SJCRH30 (cell line): Measurements from ENCODE around the gene CACFD1. TPM values are rescaled to one million over a fixed set of nuclear protein-coding genes. Genes with fewer than 3 reads are reported as not detected.
A peak's percentile ranks its signal among the peaks of the same experiment; 100 is the strongest.

ENCODE experiments used
- DNase-seq, 2 experiments: peaks; one replicate each; pipeline ENCODE4 v3.0.0-alpha.2; 2015 to 2020
- H3K27ac ChIP-seq: fragments of 250-450 bp; sonication (Bioruptor Pico); 2 replicates; pipeline ENCODE4 v1.5.1; 2020; ENCODE audit warnings: mild to moderate bottlenecking, moderate library complexity
- H3K27me3 ChIP-seq: fragments of 250-450 bp; sonication (Bioruptor Pico); 2 replicates; pipeline ENCODE4 v1.5.1; 2020; ENCODE audit warnings: mild to moderate bottlenecking, moderate library complexity
- H3K36me3 ChIP-seq: fragments of 250-450 bp; sonication (Bioruptor Pico); 2 replicates; pipeline ENCODE4 v1.5.1; 2020; ENCODE audit warnings: mild to moderate bottlenecking, moderate library complexity
- H3K4me1 ChIP-seq: fragments of 250-450 bp; sonication (Bioruptor Pico); 2 replicates; pipeline ENCODE4 v1.5.1; 2020; ENCODE audit warnings: mild to moderate bottlenecking, moderate library complexity
- H3K4me3 ChIP-seq: fragments of 250-450 bp; sonication (Bioruptor Pico); 2 replicates; pipeline ENCODE4 v1.5.1; 2020; ENCODE audit warnings: mild to moderate bottlenecking, moderate library complexity
- H3K9me3 ChIP-seq: fragments of 250-450 bp; sonication (Bioruptor Pico); replicated peaks from 2 replicates; pipeline ENCODE4 v1.5.1; 2020; ENCODE audit warnings: mild to moderate bottlenecking, moderate library complexity
- total RNA-seq: library from RNA; depleted of rRNA; stranded (reverse); fragments of >200 nt; shearing (Covaris generic); gene quantifications from 2 replicates; pipeline ENCODE4 v1.2.3, GENCODE V29; 2014; rRNA removed

The CACFD1 gene
- total RNA-seq = 12.1 and 13.6 TPM in 2 replicates

- no peaks in the 10 kb centered on the region for H3K9me3 ChIP-seq
- peak; percentile 99 for DNase-seq
- peak within 1 kb of the TSS; percentile 88 for H3K27ac ChIP-seq
- no peaks in the 10 kb centered on the region for H3K27me3 ChIP-seq
- H3K4me1 ChIP-seq = peaks cover 10% of the 10 kb centered on the region; the same call in 1 of the 2 replicates
- H3K4me3 ChIP-seq = peak within 1 kb of the TSS; percentile 89
- H3K36me3 ChIP-seq = no peaks in the 10 kb centered on the region
Observed at GRCh38 chr9:133459476-133460404, at the start of gene CACFD1. CACFD1 (plus strand) TSS chr9:133459978; CDS start chr9:133460067, 89 bp downstream.

- no peaks in the 10 kb centered on the region for H3K9me3 ChIP-seq
- H3K27me3 ChIP-seq = no peaks in the 10 kb centered on the region
- H3K27ac ChIP-seq = no peak overlapping the region
- no peak for DNase-seq
- peaks cover 10% of the 10 kb centered on the region for H3K4me1 ChIP-seq
- H3K4me3 ChIP-seq = no peak overlapping the region
- H3K36me3 ChIP-seq = peaks cover 30% of the 10 kb centered on the region
Observed at GRCh38 chr9:133415170-133415569, 44.6 kb upstream of the CACFD1 start.

- Histone ChIP-seq H3K27ac (peak within 1 kb of the TSS; percentile 62), H3K4me1 (peaks cover 10% of the 10 kb centered on the region), H3K4me3 (peak within 1 kb of the TSS; percentile 93), H3K9me3 (no peaks in the 10 kb centered on the region), H3K27me3 (no peaks in the 10 kb centered on the region), H3K36me3 (peaks cover 9% of the 10 kb centered on the region)
- DNase-seq = peak; percentile 97
Observed at GRCh38 chr9:133417541-133418461, 42.0 kb upstream of the CACFD1 start, which contains the start of gene REXO4. REXO4 (minus strand) TSS chr9:133418010; CDS start chr9:133417844, 166 bp downstream.

- no peak overlapping the region for H3K27ac ChIP-seq
- no peak for DNase-seq
- peaks cover 9% of the 10 kb centered on the region for H3K36me3 ChIP-seq
- no peaks in the 10 kb centered on the region for H3K27me3 ChIP-seq
- H3K9me3 ChIP-seq = no peaks in the 10 kb centered on the region
- H3K4me1 ChIP-seq = peaks cover 10% of the 10 kb centered on the region
- H3K4me3 ChIP-seq = peak overlapping the region; percentile 93
Observed at GRCh38 chr9:133419005-133419404, 40.8 kb upstream of the CACFD1 start.

GRCh38 chr9:133420392-133420827 is 39.4 kb upstream of the CACFD1 start:
- H3K27ac ChIP-seq = no peak overlapping the region
- DNase-seq = no peak
- peaks cover 7% of the 10 kb centered on the region; the same call in 1 of the 2 replicates for H3K36me3 ChIP-seq
- H3K4me1 ChIP-seq = peaks cover 10% of the 10 kb centered on the region
- no peaks in the 10 kb centered on the region for H3K27me3 ChIP-seq
- H3K9me3 ChIP-seq = no peaks in the 10 kb centered on the region
- H3K4me3 ChIP-seq = no peak overlapping the region

GRCh38 chr9:133421615-133422542 is 37.9 kb upstream of the CACFD1 start, which contains the start of gene ADAMTS13:
ADAMTS13 (plus strand) TSS chr9:133422367; CDS start chr9:133422444, 77 bp downstream.
- DNase-seq = no peak
- H3K27me3 ChIP-seq = no peaks in the 10 kb centered on the region
- H3K9me3 ChIP-seq = no peaks in the 10 kb centered on the region
- peaks cover 3% of the 10 kb centered on the region for H3K4me1 ChIP-seq
- no peaks in the 10 kb centered on the region for H3K36me3 ChIP-seq
- H3K27ac ChIP-seq = no peak within 1 kb of the TSS
- H3K4me3 ChIP-seq = no peak within 1 kb of the TSS

- H3K4me1 ChIP-seq = no peaks in the 10 kb centered on the region; the same call in 1 of the 2 replicates
- H3K27ac ChIP-seq = no peak overlapping the region
- H3K27me3 ChIP-seq = no peaks in the 10 kb centered on the region
- no peak overlapping the region for H3K4me3 ChIP-seq
- H3K36me3 ChIP-seq = no peaks in the 10 kb centered on the region
- no peak for DNase-seq
- H3K9me3 ChIP-seq = no peaks in the 10 kb centered on the region
Observed at GRCh38 chr9:133423216-133423615, 36.6 kb upstream of the CACFD1 start.

- Histone ChIP-seq H3K4me3 (no peak overlapping the region), H3K27me3 (no peaks in the 10 kb centered on the region), H3K27ac (no peak overlapping the region), H3K4me1 (no peaks in the 10 kb centered on the region; the same call in 1 of the 2 replicates), H3K9me3 (no peaks in the 10 kb centered on the region), H3K36me3 (no peaks in the 10 kb centered on the region)
- DNase-seq = no peak
Observed at GRCh38 chr9:133424187-133424586, 35.6 kb upstream of the CACFD1 start.

- Histone ChIP-seq H3K27ac (no peak overlapping the region), H3K36me3 (no peaks in the 10 kb centered on the region), H3K27me3 (no peaks in the 10 kb centered on the region), H3K9me3 (no peaks in the 10 kb centered on the region), H3K4me1 (no peaks in the 10 kb centered on the region; the same call in 1 of the 2 replicates), H3K4me3 (no peak overlapping the region)
- DNase-seq = no peak
Observed at GRCh38 chr9:133425049-133425632, 34.6 kb upstream of the CACFD1 start.

GRCh38 chr9:133426011-133426410 is 33.8 kb upstream of the CACFD1 start:
- Histone ChIP-seq H3K4me3 (no peak overlapping the region), H3K9me3 (no peaks in the 10 kb centered on the region), H3K36me3 (no peaks in the 10 kb centered on the region), H3K27me3 (no peaks in the 10 kb centered on the region), H3K4me1 (no peaks in the 10 kb centered on the region; the same call in 1 of the 2 replicates), H3K27ac (no peak overlapping the region)
- no peak for DNase-seq

GRCh38 chr9:133427658-133428348 is 32.0 kb upstream of the CACFD1 start:
- Histone ChIP-seq H3K9me3 (no peaks in the 10 kb centered on the region), H3K36me3 (no peaks in the 10 kb centered on the region), H3K27ac (no peak overlapping the region), H3K4me1 (no peaks in the 10 kb centered on the region; the same call in 1 of the 2 replicates), H3K4me3 (no peak overlapping the region), H3K27me3 (no peaks in the 10 kb centered on the region)
- DNase-seq = no peak

GRCh38 chr9:133428617-133429101 is 31.1 kb upstream of the CACFD1 start:
- H3K36me3 ChIP-seq = no peaks in the 10 kb centered on the region
- no peaks in the 10 kb centered on the region for H3K27me3 ChIP-seq
- no peaks in the 10 kb centered on the region for H3K9me3 ChIP-seq
- H3K27ac ChIP-seq = no peak overlapping the region
- H3K4me3 ChIP-seq = no peak overlapping the region
- H3K4me1 ChIP-seq = no peaks in the 10 kb centered on the region; the same call in 1 of the 2 replicates
- no peak for DNase-seq

GRCh38 chr9:133429214-133429613 is 30.6 kb upstream of the CACFD1 start:
- no peaks in the 10 kb centered on the region for H3K9me3 ChIP-seq
- H3K4me1 ChIP-seq = no peaks in the 10 kb centered on the region
- DNase-seq = no peak
- H3K27ac ChIP-seq = no peak overlapping the region
- no peaks in the 10 kb centered on the region for H3K36me3 ChIP-seq
- H3K4me3 ChIP-seq = no peak overlapping the region
- H3K27me3 ChIP-seq = no peaks in the 10 kb centered on the region
